Measurements from ENCODE around the gene CCHCR1.

Gene CCHCR1

GRCh38 chr6:31162463-31163165 is 5.0 kb upstream of the CCHCR1 start:
- no peak for DNase-seq (ENCODE audit: low read depth in 1 of 2, low spot score in 1 of 2)

- DNase-seq (ENCODE audit: low read depth in 1 of 2, low spot score in 1 of 2) = no peak
Measured at GRCh38 chr6:31161216-31162126, 3.9 kb upstream of the CCHCR1 start.

GRCh38 chr6:31158863-31159855 is 1.6 kb upstream of the CCHCR1 start:
- DNase-seq (ENCODE audit: low read depth in 1 of 2, low spot score in 1 of 2) = no peak

- DNase-seq (ENCODE audit: low read depth in 1 of 2, low spot score in 1 of 2) = peak; percentile 99
Measured at GRCh38 chr6:31158140-31158862, 699 bp upstream of the CCHCR1 start, which contains the start of gene TCF19. Gene TCF19, plus strand, starts transcription at chr6:31158589. Its CDS starts 881 bp downstream, at chr6:31159470.

- no peak for DNase-seq (ENCODE audit: low read depth in 1 of 2, low spot score in 1 of 2)
Measured at GRCh38 chr6:31156641-31157040, 961 bp downstream of the CCHCR1 start.

- no peak for DNase-seq (ENCODE audit: low read depth in 1 of 2, low spot score in 1 of 2)
Measured at GRCh38 chr6:31154436-31154835, 3.2 kb downstream of the CCHCR1 start.

- DNase-seq (ENCODE audit: low read depth in 1 of 2, low spot score in 1 of 2) = no peak
Measured at GRCh38 chr6:31152781-31153180, 4.8 kb downstream of the CCHCR1 start.

GRCh38 chr6:31149827-31150447 is 7.7 kb downstream of the CCHCR1 start:
- DNase-seq (ENCODE audit: low read depth in 1 of 2, low spot score in 1 of 2) = no peak

GRCh38 chr6:31145386-31145785 is 12.2 kb downstream of the CCHCR1 start:
- no peak for DNase-seq (ENCODE audit: low read depth in 1 of 2, low spot score in 1 of 2)

- DNase-seq (ENCODE audit: low read depth in 1 of 2, low spot score in 1 of 2) = no peak
Measured at GRCh38 chr6:31144970-31145340, 12.6 kb downstream of the CCHCR1 start.

GRCh38 chr6:31144296-31144969 is 13.2 kb downstream of the CCHCR1 start:
- no peak for DNase-seq (ENCODE audit: low read depth in 1 of 2, low spot score in 1 of 2)

- no peak for DNase-seq (ENCODE audit: low read depth in 1 of 2, low spot score in 1 of 2)
Measured at GRCh38 chr6:31143148-31143547, 14.5 kb downstream of the CCHCR1 start.

GRCh38 chr6:31142361-31142761 is 15.2 kb downstream of the CCHCR1 start:
- DNase-seq (ENCODE audit: low read depth in 1 of 2, low spot score in 1 of 2) = no peak

GRCh38 chr6:31140643-31141042 is 17.0 kb downstream of the CCHCR1 start:
- no peak for DNase-seq (ENCODE audit: low read depth in 1 of 2, low spot score in 1 of 2)

- no peak for DNase-seq (ENCODE audit: low read depth in 1 of 2, low spot score in 1 of 2)
Measured at GRCh38 chr6:31139599-31139998, 18.0 kb downstream of the CCHCR1 start.

GRCh38 chr6:31138982-31139381 is 18.6 kb downstream of the CCHCR1 start, which contains the start of gene PSORS1C2:
Gene PSORS1C2, minus strand, starts transcription at chr6:31139066. Its CDS starts 40 bp downstream, at chr6:31139026.
- no peak for DNase-seq (ENCODE audit: low read depth in 1 of 2, low spot score in 1 of 2)

GRCh38 chr6:31135710-31136109 is 21.9 kb downstream of the CCHCR1 start:
- no peak for DNase-seq (ENCODE audit: low read depth in 1 of 2, low spot score in 1 of 2)

- no peak for DNase-seq (ENCODE audit: low read depth in 1 of 2, low spot score in 1 of 2)
Measured at GRCh38 chr6:31132806-31133205, 24.8 kb downstream of the CCHCR1 start.

GRCh38 chr6:31131595-31131994 is 26.0 kb downstream of the CCHCR1 start:
- DNase-seq (ENCODE audit: low read depth in 1 of 2, low spot score in 1 of 2) = no peak
